HG03460 (cell line): ENCODE data around the gene EFNA1.
A peak's percentile ranks its signal among the peaks of the same experiment; 100 is the strongest.

ENCODE experiments used
- ATAC-seq: cut with Tn5 transposase; IDR thresholded peaks from one replicate; pipeline ENCODE4 v1.9.1; 2021; ENCODE audit not compliant: unreplicated experiment

EFNA1 gene

DNA sequence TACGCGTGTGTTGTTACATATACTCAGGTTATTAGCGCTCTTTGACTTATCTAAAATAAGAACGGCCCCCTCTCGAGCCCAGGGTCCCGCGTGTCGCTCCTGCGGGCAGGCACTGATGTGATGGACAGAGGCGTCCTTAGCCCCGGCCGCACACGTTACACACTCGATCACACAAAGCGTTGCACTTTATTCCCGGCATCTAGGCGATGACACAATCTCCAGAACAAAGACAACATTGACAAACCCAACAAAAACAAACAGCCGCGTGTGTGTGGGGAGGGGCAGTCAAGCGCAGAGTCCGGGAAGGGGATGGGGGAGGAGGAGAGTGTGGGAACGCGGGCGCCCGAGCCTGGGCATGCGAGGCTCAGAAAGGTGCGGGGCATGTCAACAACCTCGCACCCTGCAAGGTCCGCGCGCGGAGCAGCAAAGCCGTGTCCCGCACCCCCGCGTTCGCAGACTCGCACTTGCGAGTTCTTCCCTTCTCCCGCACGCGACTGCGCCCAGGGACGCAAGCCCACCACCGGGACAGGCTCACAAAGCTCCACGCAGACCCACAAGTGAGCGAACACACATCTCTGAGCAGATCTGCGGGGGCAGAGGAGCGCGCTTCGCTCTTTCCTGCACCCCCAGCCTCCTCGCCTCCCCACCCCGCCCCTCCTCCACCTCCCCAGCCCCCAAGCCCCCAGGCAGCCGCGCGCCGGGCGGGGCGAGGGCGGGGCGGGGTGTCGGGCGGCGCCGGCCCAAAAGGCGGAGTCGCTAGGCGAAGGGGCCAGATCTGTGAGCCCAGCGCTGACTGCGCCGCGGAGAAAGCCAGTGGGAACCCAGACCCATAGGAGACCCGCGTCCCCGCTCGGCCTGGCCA is at the start of gene EFNA1:
Gene EFNA1, plus strand, starts transcription at position 772 of the 862 bp plus-strand sequence. CDS start 102 bp downstream, outside the sequence.
- no peak for ATAC-seq

DNA sequence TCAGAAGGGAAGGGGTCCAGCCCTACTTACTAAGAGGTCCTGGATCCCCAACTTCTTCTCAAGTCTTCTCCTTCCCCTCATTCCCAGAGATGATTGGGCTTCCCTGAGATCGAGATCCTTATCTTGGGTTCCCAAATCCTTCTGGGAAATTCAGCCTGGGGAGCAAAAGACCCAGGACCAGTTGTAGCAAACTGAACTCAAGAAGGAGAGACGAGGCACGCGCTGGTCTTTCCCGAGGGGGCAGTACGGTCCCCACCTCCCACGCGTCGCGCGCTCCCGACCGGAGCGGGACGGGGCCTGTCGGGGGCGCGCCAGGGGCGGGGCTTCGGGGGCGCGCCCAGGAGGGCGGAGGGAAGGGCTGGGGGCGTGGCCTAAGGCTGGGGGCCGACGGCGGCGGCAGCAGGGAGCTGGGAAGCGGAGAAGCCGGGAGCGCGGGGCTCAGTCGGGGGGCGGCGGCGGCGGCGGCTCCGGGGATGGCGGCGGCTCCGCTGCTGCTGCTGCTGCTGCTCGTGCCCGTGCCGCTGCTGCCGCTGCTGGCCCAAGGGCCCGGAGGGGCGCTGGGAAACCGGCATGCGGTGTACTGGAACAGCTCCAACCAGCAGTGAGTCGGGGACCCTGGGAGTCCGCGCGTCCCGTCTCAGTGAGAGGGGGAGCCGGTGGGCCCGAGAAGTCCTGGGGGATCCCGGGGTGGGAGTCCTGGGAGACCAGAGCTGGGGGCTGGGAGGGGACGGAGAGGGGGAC is 49.0 kb upstream of the EFNA1 start, which contains the start of gene EFNA3:
Gene EFNA3, plus strand, starts transcription at position 369 of the 741 bp plus-strand sequence. Its CDS starts 105 bp downstream, at position 474.
- ATAC-seq, result no peak

GRCh38 chr1:155079210-155079486 is 48.5 kb upstream of the EFNA1 start:
- ATAC-seq, result no peak

DNA sequence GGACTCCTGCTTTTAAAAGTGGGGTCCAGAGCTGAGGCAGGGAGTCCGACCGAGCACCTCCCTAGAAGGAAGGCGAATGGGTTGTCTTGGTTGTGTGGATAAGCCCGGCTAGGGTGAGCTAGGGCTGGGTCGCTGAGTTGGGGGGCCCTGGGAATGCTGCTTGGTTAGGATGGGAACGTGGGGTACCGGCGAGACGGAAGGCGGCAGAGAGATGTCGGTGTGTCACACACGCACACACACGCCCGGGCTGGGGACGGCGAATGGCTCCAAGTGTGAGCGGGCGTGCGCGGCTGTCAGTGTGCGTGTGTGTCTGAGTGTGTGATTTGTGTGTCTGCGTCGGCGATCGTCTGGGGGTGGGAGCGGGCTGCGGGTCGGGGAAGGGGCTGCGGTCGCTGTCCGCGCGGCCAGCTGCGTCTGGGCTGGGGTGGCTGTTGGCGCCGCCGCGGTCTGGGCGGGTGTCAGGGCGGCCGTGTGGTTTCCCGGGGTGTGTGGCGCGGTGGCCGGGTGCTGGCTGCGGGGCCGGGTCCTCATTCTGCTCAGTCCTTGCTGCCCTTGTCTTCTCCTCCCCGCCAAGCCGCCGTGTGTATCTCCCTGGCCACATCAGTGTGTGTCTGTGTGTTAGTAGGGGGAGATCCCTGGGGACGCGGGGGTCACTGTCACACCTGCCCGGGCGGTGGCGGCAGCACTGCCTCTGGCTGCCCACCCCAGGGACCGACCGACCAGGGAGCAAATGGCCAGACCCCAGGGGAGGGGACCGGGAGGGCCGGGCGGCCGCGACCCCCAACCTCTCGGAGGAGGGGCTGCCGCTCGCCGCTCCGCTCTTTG is 48.0 kb upstream of the EFNA1 start:
- ATAC-seq, result no peak

DNA sequence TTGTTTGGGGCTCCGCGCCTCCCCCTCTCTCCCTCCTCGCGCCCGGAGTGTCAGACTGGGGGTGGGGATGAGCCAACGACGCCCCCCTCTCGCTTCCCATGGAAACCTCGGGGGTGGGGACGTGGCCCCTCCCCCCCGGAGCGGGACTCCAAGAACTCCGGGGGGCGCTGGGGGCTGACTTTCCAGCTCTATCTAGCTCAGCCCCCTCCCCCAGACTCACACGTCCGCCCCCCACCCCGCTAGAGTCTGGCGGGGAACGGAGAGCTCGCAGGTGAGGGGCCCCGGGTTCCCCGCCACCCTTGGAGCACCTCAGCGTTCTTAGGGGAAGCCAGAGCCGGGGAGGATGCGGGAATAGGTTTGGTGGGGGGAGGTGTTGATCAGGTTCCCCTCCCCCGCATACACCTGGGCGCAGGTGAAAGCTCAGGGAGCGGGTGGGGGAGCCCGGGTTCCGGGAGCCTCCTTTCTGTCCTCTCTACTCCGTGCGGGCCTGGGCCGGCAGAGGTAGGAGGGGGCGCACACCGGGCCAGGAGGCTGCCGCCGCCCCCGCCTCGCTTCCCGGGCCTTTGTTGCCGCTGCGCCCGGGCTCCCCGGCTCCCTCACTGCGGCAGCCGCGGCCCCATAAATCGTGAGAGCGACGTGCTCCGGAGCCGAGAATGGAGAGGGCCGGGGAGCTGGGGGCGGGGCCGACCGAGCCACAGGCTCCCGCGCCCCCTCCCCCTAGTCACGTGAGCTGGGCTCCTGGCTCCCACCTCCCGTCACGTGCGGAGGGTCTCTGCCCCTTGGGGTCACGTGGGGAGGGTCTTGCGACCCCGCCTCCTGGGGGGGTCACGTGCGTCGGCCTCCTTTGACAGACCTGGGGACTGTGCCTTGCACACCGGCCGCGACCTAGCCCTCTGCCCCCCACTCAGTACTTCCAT is 47.1 kb upstream of the EFNA1 start:
- ATAC-seq, result no peak

GRCh38 chr1:155081472-155082300 is 46.0 kb upstream of the EFNA1 start:
- no peak for ATAC-seq

DNA sequence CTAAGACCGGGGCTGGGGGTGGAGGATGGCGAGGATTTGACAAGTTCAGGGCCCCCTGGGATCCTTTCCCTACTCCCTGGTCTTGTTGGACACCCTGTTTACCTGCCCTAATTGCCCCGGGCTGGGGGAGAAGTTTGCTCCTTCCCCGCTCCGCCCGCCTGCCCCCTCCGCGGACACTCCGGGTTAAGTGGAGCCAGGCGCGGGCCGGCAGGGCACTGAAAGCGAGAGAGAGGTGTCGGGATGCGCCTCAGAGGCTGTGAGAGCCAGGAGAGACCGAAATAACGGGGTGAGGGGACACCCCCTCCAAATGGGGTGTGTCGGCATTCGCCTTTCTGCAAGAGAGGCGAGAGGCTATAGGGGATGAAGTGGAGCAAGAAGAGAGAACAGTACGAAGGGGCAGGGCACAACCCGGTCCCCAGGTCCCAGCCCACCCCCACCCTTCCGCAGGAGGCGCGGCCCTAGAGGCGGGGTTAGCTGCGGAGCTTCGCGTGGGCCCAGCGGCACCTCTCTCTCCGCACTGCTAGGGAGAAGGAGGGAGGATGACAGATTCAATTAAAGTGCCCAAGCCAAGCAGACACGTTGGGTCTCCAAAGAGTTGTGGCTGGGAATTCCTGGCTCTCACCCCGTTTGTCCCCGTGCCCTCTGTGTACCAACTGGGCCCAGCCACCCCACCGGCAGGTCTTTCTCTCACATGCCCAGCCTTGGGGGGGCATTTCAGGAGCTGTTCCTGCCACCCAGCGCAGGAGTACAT is 45.2 kb upstream of the EFNA1 start:
- ATAC-seq, result no peak

DNA sequence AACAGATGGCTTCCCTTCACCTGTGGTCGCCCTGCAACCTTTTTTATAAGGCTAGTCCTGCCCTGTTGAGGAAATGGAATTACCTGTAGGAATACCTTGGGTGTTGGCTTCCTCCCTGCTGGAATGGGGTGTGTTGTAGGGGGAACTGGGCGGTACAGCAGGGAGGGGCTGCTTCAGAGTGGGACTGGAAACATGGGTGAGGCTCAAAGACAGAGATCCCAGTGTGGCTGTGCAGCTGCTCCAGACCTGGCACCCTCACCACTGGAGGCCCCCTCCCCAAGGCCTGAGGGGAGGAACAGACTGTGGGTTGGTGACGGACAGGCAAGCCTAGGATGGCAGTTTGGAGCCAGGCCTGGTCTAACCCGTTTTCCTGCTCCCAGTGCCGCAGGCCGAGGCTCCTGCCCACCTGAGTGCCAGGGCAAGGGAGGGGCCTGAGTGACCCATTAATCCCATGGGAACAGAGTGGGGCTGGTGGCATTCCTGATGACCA is 44.6 kb upstream of the EFNA1 start:
- ATAC-seq, result no peak

- ATAC-seq, result no peak
Measured at GRCh38 chr1:155083865-155084721, 43.6 kb upstream of the EFNA1 start.

DNA sequence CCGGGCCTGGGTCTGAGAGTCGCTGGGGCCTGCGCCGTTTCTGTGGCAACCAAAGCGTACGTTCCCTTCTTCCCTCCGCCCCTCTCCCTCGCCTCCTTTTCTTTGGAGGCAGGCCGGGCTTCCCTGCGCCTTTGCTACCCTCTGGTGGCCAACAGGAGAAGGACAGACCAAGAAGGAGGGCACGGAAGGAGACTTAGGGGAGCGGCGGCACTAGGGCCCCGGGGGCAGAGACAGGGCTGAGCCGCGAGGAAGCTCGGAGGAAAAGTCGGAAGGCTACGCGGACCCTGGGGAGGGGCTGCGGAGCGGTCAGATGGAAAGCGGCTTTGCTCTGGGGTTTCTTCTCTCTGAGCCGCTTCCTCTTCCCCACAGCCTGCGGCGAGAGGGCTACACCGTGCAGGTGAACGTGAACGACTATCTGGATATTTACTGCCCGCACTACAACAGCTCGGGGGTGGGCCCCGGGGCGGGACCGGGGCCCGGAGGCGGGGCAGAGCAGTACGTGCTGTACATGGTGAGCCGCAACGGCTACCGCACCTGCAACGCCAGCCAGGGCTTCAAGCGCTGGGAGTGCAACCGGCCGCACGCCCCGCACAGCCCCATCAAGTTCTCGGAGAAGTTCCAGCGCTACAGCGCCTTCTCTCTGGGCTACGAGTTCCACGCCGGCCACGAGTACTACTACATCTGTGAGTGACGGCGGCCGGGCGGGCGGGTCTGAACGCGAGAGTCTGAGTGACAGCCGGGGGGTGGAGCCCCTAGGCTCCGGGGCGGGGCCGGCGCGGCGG is 42.8 kb upstream of the EFNA1 start:
- ATAC-seq, result peak; percentile 72

DNA sequence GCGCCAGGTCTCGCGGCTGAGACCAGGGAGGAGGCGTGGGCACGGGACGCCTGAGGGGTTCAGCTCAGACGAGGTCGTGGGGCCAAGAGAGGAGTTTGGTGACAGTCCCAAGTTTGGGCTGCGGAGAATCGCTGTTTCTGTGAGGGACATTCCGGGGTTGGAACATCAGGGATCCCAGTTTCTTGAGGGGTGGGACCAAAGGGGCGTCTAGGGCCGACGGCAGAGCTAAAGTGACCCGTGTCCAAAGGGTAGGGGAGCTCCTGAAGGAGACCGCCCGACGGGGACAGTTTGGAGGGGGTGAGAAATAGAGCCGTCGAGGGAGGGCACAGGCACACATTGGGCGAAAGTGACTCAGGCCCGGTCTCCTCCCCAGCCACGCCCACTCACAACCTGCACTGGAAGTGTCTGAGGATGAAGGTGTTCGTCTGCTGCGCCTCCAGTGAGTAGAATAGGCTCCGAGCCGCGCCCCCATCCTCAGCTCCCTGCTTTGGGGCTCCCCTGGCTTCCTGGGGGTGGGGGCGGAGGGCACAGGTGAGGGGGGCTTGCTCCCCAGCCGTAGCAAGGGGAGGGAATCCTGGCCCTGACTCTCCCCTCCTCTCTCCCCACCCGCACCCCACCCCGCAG is 42.1 kb upstream of the EFNA1 start:
- no peak for ATAC-seq

GRCh38 chr1:155086128-155086741 is 41.4 kb upstream of the EFNA1 start:
- no peak for ATAC-seq

GRCh38 chr1:155086856-155087535 is 40.7 kb upstream of the EFNA1 start:
- no peak for ATAC-seq

DNA sequence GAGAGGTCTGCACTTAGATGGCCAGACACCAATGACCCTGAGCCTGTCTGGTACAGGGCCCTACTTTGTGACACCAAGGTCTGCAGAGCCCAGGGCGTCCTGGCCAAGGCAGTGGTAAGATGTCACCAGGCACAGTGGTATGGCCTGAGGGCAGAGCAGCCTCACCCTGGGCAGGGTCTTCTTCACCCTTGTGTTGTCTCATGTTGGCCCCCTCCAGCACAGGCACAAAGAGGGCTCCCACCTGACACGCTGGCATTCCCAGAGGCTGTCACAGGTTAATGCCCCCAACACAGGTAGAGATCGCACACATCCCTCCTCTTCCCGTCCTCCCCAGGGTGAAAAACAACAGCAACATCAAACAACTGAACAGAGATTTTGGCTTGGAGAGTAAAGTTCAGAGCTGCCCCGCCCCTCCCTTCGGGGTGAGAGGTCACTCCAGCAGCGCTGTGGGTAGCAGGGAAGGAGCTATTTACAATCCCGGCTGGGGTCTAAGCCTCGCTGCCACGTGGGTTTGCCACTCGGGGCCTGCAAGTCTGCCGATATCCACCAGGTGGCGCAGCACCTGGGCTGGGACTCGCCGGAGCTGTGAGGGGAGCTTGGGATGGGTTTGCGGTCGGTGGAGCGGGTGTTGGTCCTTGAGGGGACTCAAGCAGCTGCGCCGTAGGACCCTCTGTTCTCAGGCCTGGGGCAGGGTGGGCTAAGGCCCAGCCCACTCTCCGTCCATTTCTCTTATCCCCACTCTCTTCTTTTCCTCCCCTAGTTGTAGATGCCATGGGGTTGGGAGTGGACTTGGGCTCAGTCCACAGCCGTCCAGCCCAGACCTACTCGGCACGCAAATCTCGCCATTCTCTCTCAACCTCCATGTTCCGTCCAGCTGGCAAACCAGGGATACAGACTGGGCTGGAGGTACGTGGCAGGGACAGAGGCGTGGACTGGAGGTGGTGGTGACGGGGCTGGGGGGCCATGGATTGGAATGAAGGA is 36.3 kb upstream of the EFNA1 start:
- no peak for ATAC-seq
